ENCODE results near the gene TRPM7.
"Not testable (repeated sequence)": the region's sequence is repeated elsewhere in the genome, so short reads cannot be mapped to it uniquely, and the experiment has no call there.

Gene TRPM7

DNA sequence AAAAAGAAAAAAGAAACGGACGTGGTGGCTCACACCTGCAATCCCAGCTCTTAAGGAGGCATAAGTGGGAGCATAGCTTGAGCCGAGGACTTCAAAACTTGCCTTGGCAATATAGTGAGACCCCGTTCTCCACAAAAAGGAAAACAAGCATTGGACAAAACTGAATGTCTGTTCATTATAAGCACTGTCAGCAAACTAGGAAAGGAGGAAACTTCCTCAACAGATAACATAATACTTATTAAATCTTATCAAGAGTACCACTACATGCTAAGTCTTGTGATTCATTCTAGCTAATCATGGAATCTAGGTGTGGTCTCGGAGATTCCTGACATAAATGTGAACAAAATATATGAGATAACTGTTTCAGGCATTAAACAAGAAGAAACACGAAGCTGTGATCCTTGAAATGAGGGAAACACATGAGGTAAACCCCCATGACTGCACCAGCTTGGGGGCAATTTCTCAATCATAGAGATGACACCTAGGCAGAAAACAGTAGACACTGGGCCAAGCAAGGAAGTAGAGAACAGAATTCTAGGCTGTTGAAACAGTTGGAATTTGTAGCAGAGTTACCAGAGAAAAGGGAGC is 33.3 kb downstream of the TRPM7 start:
- FAIRE-seq, result no peak

DNA sequence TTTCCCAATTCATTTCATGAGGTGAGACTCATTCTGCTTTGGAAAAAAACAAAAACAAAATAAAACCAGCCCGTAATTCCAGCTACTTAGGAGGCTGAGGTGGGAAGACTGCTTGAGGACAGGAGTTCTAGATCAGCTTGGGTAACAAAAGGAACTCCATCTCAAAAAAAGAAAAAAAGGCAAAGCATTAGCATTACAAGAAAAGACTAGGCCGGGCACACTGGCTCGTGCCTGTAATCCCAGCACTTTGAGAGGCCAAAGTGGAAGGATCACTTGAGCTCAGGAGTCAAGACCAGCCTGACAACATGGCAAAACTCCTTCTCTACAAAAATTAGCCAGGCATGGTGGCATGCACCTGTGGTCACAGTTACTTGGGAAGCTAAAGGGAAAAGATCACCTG is 33.9 kb downstream of the TRPM7 start:
- no peak for FAIRE-seq

DNA sequence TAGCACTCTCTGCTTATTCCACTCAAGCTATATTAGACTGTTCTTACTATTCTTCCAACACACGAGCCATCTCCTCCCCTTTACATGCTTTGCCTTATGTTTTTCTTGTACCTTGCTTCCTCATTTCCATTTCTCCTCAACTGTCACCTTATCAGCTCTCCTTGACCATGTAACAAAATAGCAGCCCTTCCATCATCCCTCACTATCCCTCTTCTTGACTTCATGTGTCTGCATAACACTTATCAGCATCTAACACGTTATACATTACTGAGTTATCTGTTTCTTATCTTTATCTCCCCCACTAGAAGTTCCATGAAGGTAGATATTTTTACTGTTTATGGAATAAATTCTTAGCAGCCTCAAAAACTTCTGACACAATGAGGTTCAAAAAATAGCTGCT is 45.3 kb downstream of the TRPM7 start:
- no peak for FAIRE-seq

DNA sequence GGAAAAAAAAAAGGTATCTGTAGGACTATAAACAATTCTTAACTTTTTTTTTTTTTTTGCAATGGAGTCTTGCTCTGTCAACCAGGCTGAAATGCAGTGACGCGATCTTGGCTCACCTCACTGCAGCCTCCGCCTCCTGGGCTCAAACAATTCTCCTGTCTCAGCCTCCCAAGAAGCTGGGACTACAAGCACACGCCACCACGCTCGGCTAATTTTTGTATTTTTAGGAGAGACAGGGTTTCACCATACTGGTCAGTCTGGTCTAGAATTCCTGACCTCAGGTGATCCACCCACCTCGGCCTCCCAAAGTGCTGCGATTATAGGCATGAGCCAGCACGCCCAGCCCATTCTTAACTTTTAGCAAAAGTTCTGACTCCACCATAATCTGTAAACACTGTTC is 50.5 kb downstream of the TRPM7 start:
- no peak for FAIRE-seq

DNA sequence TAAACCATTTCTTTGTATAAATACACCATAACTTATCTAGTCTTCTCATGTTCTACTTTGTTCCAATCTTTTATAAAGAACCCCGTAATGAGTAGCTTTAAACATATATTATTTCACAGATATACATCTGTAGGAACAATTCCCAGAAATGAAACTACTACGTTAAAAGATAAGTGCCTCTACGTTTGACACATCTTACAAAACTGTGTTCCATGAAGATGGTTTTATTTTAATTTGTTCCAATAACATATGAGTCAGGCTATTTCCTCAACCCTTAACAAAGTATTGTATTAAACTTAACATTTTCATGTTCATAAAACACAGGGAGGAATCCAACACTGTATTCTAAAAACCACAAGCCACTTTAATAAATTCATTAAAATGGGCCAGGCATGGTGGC is 52.9 kb downstream of the TRPM7 start:
- no peak for FAIRE-seq

DNA sequence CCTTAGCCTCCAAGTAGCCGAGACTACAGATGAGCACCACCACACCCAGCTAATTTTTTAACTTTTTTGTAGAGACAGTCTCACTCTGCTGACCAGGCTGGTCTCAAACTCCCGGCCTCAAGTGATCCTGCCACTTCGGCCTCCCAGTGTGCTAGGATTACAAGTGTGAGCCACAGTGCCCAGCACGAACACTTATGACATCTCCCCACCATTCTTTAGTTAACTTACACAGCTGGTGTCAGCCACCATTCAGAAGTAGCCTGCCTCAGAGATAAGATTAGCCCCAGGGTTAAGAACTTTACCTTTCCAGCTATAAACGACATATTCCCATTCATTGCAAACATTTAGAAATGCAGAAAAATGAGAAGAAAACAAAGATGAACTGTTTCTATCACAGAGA is 58.2 kb downstream of the TRPM7 start:
- FAIRE-seq, result no peak

DNA sequence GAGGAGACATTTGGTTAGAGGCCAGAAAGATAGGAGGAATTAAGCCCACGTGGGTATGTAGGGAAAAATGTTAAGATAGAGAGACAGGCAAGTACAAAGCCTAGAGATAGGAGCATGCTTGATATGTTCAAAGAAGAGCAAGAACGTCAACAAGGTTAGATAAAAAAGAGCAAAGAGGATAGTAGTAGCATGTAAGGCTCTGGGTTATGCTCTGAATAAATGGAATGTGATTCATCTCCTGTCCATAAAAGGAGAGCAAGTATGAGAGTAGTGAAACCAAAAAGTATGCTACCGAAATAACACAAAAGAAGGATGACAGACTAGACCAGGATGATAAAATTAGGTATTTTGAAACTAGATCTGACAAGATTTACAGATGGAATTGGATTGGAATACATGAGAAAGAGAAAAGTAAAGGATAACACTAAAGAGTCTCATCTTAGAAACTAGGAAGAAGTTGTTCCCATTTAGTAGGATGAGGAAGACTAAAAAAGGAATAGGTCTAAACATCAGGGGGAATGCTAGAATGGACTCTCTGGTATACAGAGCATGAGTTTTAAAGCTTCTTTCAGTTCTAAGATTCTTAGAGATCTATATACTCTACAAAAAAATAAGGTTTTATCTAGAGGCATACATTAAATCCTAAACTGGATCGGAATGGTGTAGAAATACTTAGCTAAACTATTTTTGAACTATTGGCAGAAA is 59.1 kb downstream of the TRPM7 start:
- FAIRE-seq, result no peak

DNA sequence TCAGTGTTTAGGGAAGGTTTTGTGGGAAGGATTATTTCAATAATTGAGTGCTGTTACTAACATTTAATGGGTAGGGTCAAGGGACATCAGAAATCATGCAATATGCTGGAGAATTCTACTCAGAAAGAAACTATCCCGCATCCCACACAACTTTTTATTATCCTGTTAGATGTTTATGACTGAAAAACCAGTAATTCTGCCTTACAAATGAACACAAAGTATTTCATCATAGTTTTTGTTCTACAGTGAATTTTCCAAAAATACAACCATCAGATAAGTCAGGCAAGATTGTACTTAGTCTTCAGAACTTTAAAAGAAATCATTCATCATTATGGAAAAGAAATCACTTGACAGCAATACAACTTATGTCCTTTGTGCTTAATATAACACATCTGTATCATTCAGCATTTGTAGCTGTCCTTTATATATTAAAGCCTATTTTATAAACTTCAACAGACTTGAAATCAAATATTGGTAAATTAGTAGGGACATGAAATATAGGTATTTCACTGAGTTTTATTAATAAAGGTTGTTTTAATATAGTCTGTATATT is 61.9 kb downstream of the TRPM7 start:
- peak; percentile 93 for FAIRE-seq

DNA sequence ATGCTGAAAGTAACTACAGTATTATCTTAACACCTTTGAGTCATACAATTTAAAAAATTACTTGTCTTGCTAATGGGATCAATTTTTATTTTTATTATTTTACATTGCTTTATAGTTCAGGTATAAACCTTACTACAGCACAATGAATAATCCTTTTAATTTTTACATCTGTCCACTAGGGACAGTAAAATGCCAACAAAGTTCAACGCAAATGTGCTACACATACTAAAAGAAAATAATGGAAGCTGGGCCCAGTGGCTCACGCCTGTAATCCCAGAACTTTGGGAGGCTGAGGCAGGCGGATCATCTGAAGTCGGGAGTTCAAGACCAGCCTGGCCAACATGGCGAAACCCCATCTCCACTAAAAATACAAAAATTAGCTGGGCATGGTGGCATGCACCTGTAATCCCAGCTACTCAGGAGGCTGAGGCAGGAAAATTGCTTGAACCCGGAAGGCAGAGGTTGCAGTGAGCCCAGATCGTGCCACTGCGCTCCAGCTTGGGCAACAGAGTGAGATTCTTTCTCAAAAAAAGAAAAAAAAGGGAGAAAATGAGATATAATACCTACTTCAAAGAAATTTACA is 64.1 kb downstream of the TRPM7 start:
- not testable (repeated sequence) for FAIRE-seq

DNA sequence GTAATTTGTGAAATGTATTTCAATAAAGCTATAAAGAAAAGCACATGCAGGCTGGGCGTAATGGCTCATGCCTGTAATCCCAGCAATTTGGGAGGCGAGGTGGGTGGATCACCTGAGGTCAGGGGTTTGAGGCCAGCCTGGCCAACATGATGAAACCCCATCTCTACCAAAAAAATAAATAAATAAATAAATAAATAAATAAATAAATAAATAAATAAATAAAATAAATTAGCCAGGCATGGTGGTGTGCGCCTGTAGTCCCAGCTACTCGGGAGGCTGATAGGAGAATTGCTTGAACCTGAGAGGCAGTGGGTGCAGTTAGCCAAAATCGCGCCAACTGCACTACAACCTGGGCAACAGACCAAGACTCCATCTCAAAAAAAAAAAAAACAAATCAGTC is 69.6 kb downstream of the TRPM7 start:
- FAIRE-seq, result not testable (repeated sequence)

DNA sequence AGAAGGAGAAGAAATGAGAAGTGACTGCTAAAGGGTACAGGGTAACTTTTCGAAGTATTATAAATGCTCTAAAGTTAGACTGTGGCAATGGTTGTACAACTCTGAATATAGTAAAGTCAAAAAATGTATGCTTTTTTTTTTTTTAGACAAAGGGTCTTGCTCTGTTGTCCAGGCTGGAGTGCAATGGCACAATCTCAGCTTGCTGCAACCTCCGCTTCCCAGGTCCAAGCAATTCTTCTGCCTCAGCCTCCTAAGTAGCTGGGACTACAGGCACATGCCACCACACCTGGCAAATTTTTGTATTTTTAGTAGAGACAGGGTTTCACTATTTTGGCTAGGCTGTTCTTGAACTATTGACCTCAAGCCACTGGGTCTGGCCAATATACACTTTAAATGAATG is 70.0 kb downstream of the TRPM7 start:
- not testable (repeated sequence) for FAIRE-seq

DNA sequence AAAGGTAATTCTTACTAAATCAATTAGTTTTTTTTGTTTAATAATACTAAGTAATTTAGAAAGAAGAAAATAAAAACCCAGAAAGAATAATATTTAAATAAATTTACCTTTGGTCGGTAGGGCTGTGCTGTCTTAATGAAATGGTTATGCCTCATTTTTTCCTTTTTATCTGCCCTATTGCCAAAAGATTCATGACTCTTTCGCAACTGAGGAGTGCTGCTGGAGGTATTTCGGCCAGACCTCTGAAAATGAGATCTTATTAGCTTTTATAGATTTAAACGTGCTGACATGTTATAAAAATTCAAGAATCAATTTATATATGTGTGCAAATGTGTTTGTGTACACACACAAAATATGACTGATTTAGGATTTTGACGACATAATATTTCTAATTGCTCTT is 73.0 kb downstream of the TRPM7 start:
- FAIRE-seq, result peak; percentile 41

DNA sequence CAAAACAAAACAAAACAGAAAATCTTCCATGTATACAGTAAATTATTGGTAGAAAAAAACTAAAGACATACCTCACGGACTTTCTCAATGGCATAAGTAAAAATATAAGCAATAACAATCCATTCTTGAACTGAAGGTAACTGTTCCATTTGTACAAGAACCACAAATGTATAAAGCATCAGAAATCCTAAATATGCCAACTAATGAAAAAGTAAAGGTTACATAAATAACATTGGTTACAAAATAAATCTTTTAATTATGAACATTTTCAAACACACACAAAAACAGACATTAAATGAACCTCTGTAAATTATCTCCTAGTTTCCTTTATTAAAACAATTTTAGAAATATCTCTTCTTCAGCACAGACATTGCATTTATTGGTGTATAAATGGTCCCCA is 79.5 kb downstream of the TRPM7 start:
- FAIRE-seq, result no peak

DNA sequence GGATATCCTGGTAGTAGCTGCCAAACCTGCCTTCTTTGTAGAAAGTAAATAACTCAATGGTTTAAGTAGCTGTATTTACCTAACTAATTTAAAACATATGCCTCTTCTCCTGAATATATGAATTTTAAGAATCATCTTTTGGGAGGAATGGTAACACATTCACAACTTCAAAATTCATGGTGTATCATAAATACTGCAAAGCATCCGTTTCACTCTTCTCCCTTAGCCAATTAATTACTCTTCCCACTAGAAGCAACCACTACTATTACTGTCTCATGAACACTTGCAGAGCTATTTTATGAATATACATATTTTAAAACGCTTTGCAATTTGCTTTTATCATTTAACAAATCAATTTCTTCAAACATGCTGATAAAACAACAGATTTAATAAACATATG is 81.1 kb downstream of the TRPM7 start:
- no peak for FAIRE-seq

DNA sequence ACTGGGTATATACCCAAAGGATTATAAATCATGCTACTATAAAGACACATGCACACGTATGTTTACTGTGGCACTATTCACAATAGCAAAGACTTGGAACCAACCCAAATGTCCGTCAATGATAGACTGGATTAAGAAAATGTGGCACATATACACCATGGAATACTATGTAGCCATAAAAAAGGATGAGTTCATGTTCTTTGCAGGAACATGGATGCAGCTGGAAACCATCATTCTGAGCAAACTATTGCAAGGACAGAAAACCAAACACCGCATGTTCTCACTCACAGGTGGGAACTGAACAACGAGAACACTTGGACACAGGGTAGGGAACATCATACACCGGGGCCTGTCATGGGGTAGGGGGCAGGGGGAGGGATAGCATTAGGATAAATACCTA is 84.6 kb downstream of the TRPM7 start:
- not testable (repeated sequence) for FAIRE-seq

DNA sequence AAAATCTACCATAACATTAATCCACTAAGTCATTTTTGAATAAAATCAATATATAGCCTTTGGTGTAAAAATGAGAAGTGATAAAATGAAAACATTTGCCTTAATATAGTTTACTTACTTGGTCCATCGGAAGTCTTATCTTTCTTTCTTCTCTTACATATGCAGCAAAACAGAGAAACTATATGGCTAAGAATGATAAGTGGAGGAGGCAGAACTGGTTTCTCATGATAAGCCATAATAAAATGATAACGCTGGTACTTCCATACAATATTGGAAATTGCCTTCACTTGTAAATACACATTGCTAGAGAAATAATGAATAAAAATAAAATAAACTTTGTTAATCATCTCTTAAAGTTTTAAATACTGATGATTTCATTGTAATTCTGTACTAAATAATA is 92.3 kb downstream of the TRPM7 start:
- FAIRE-seq, result no peak

DNA sequence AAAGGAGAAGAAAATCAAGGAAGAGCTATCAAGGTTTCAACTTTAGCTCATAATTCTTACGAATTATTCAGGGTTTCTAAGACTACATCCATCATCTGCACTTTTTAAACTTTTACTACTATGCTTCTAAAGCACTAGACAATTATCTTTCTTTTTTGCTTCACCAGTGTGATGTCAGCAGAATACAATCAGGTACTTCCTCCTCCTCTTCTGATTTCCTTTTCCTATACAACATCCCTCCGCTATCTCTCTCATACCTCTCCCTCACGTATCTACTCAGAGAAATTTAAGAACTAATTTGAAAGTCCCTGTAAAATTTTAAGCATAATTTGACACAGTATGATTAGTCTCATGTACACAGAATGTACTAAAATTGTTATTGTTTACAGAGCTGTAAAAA is 92.8 kb downstream of the TRPM7 start:
- no peak for FAIRE-seq

DNA sequence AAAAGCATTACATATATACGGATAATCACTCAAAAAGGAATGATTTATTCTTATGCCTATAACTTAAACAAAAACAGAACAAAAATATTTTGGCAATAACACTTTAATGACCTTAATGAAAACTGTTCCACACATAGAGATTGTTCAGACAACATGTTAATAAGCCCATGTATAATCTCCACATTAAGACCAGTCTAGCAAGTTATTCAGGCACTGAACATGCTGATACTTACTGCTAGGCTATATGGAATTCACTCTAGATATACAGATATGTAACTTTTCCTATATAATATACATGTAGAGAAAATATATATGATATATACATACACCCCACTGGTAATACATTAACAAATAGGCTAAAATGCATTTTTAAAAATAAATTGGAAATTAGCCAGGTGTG is 96.3 kb downstream of the TRPM7 start:
- no peak for FAIRE-seq

DNA sequence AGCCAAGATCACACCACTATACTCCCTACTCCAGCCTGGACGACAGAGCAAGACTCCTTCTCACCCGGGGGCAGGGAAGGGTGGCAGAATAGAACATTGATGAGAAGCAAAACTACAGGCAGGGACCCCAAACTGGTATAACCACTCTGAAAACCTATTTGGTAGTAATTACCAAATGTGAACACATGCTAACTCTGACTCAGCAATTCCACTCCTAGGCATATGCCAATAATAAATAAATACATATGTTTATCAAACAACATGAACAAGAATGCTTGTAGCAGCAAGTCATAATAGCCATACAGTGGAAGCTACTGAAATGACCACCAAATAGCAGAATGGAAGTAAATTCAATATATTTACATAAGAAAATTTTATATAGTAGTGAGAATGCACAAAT is 109.1 kb downstream of the TRPM7 start:
- FAIRE-seq, result no peak

DNA sequence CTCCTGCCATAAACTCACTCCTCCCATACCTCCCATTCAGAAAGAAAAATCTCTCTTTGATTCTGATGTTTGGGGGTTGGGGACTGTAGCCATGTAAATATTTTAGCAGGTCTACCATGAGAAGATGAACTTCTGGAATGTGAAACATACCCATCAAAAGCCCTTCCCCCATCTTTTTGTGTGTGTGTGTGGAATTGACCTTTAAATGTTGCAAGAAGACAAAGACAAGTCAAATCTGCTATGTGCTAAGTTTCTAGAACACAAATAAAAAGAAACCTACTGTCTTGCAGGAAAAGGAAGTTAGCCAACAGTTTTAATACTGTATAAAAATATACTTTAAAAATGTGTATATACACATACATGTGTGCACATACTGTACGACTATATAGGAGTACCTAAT is 110.4 kb downstream of the TRPM7 start:
- FAIRE-seq, result no peak

DNA sequence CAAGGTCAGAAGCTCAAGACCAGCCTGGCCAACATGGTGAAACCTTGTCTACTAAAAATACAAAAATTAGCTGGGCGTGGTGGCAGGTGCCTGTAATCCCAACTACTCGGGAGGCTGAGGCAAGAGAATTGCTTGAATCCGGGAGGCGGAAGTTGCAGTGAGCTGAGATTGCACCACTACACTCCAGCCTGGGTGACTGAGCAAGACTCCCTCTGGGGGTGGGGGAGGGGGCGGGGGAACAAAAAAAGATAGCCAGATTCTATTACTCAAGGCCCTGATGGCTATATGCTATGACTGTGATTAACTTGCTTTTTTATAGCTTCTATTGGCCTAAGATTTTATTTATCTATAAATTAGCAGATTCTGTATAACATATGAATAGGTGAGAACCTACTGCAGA is 112.8 kb downstream of the TRPM7 start:
- not testable (repeated sequence) for FAIRE-seq

DNA sequence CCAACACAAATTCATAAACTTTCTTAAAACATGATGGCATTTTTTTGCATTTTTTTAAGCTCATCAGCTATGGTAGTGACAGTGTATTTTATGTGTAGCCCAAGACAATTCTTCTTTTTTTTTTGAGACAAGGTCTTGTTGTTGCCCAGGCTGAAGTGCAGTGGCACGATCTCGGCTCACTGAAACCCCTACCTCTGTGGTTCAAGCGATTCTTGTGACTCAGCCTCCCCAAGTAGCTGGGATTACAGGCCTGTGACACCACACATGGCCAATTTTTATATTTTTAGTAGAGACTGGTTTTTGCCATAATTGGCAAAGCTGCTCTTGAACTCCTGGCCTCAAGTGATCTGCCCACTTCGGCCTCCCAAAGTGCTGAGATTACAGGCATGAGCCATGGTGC is 122.8 kb downstream of the TRPM7 start:
- FAIRE-seq, result no peak

DNA sequence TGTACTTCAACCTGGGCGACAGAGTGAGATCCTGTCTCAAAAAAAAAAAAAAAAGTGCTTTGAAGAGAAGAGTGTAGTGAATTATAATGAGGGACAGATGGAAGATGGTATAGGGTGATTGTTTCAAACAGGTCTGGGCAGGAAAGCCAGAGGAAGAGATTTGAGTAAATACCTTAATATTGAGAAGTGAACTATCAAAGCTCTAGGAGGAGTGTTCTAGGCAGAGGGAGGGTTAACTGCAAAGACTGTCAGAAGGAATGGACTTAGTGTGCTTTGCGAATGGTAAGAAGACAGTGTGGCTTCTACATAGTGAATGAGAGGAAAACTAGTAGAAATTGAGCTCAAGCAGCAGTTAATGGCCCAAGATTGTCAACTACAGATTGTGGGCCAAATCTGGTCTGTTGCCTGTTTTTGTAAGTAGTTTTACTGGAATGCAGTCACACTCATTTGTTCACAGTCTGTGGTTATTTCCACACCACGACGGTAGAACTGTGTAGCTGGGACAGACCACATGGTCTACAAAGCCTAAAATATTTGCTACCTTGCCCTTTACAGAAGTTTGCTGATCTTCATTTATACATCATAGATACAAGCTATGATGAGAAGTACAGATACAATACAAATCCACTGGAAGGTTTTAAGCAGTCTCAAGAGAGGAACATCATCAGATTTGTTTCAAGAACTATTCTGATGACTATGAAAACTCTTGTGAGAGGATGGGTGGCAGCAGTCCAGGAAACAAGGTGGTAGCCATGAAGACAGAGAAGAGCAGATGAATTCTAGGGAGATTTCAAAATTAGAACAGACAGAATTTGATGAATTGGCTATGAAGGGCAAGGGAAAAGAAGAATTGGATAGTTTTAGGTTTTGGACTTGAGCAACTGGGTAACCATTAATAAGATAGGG is 123.6 kb downstream of the TRPM7 start:
- no peak for FAIRE-seq
